ENCODE results near the gene TNIP1. TPM values are rescaled to one million over a fixed set of nuclear protein-coding genes. Genes with fewer than 3 reads are reported as not detected.

TNIP1 gene
- total RNA-seq, 1 donor from 2014 or later = 221 TPM

DNA sequence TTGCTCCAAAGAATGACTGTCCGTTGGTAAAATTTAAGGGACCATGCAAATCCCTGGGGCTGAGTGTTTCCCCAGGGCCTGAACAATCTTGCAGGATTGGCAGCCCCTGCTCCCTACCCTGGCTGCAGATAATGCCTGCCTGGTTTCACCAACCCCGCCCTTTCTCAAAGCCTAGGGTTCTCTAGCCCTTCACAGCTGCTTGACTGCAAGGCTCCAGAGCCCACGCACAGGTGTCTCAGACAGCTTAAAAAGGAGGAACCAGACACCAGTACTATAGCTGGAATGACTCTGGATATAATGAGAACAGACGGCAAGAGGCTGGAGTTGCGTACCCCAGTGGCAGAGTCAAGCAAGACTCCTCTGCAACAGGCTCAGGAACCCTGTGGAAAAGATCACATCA, 25.2 kb upstream of the TNIP1 start:
- no peak for DNase-seq (ENCODE audit: extremely low read depth, low read depth, low spot score)

- DNase-seq (ENCODE audit: extremely low read depth, low read depth, low spot score) = no peak
These were observed 24.7 kb upstream of the TNIP1 start for GRCh38 chr5:151105561-151105960.

DNA sequence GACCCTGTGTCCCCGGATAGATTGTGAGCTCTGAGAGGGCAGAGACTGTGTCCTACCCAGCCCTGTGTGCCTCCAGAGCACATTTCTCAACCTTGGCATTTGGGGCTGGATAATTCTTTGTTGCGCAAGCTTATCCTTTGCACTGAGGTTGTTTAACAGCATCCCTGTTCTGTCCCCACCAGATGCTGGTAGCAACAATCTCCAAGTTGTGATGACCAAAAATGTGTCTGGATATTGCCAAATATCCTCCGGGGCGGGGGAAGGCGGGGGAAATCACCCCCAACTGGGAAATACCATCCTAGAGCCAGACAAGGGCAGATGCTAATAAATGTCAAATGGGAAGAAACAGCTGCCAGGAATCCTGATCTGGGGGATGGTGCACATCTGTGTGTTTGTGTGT, 24.0 kb upstream of the TNIP1 start:
- DNase-seq (ENCODE audit: extremely low read depth, low read depth, low spot score) = no peak

GRCh38 chr5:151101746-151102145, 20.9 kb upstream of the TNIP1 start:
- DNase-seq (ENCODE audit: extremely low read depth, low read depth, low spot score) = no peak

- no peak for DNase-seq (ENCODE audit: extremely low read depth, low read depth, low spot score)
These were observed 20.3 kb upstream of the TNIP1 start for GRCh38 chr5:151101151-151101550.

GRCh38 chr5:151100681-151101080, 19.8 kb upstream of the TNIP1 start:
- no peak for DNase-seq (ENCODE audit: extremely low read depth, low read depth, low spot score)

DNA sequence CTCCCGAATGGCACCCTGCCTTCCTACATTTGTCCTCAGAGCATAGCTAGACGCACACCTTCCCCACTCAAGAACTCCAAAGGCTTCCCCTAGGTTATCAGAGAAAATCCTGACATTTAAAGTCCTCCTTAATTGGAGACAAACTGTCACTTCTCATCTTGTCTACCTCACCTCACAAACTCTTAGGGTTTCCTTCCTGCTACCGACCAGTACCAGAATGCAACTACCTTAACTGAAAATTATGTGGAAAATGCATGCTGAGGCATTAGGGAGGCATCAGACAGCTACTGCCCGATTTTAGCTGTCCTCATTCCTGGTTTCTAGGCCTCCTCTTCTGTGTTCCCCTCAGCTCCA, 17.9 kb upstream of the TNIP1 start:
- DNase-seq (ENCODE audit: extremely low read depth, low read depth, low spot score) = no peak

DNA sequence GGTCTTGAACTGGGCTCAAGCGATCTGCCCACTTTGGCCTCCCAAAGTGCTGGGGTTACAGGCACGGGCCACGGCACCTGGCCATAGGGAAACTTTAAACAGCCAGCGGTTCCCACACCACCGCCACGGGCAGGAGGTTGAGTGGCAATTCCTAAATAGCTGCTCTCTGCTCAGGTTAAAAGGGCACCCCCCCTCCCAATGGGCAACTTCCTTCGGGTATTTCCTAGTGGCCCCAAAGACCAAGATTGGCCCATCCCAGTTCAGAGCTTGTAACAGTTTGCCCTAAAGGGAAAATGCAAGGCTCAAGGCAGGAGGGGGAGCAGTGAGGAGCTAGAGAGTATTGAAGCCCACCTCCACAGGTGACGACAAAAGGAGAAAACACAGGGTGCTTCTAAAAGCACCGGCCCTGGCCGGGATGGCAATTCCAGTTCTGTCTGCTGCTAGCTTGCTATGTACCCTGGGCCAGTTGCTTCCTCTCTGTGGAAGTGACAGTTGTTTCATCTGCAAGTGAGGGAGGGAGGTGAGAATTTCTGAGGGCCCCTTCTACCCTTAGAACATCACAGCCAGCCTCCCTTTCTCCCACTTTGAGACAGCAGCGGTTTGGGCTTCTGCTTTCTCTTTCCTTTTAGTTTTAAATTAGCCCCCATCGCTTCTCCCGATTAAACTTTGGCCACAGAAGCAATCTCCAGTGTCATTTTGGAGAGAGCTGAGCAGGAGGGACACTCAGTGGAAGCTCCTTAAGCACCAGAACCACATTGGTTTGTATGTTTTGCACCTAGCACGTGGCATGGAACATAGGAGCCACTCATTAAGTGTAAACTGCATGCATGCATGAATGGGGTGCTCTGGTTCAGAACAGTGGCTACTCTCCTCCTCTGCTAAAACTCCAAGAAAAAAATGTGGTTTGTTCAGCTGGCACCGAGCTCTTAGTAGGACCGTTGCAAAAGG, 17.3 kb upstream of the TNIP1 start:
- no peak for DNase-seq (ENCODE audit: extremely low read depth, low read depth, low spot score)

DNA sequence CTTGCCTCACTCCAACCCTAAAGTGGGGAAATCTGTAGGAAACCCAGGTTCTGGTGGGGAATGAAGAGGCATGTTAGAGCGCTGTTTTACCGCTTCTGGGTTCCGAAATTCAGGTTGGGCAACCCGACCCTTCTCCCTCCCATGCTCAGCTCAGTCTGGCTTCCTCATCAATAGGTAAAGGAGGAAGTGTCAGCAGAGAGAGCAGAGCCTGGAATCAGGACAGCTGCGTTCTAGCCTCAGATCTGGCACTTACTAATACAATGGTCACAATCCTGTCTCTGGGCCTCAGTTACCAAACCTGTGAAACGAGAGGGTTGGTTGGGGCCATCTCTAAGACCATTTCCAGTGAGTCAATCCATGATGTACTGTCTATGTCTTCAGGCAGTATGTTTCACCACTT, 16.2 kb upstream of the TNIP1 start:
- DNase-seq (ENCODE audit: extremely low read depth, low read depth, low spot score) = no peak

DNA sequence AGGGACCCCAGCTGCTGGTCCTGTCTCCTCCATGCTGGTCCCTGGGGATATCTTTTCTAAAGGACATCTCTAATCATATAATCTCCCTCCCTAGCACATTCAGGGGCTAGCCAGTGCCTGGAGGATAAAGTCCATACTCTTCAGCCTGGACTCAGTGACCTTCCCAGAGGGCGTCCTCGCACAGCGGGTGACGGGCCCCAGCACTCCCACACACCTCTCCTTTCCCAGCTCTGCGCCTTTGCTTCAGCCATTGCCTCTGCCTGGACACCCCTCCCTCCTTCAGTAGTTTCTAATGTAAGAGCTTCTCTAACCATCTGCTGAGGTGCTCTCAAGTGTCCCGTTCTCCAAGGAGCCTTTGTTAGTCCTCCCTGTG, 15.2 kb upstream of the TNIP1 start:
- no peak for DNase-seq (ENCODE audit: extremely low read depth, low read depth, low spot score)

- no peak for DNase-seq (ENCODE audit: extremely low read depth, low read depth, low spot score)
These were observed 14.6 kb upstream of the TNIP1 start for GRCh38 chr5:151095341-151096000.

- DNase-seq (ENCODE audit: extremely low read depth, low read depth, low spot score) = no peak
These were observed 14.0 kb upstream of the TNIP1 start for GRCh38 chr5:151094852-151095245.

DNA sequence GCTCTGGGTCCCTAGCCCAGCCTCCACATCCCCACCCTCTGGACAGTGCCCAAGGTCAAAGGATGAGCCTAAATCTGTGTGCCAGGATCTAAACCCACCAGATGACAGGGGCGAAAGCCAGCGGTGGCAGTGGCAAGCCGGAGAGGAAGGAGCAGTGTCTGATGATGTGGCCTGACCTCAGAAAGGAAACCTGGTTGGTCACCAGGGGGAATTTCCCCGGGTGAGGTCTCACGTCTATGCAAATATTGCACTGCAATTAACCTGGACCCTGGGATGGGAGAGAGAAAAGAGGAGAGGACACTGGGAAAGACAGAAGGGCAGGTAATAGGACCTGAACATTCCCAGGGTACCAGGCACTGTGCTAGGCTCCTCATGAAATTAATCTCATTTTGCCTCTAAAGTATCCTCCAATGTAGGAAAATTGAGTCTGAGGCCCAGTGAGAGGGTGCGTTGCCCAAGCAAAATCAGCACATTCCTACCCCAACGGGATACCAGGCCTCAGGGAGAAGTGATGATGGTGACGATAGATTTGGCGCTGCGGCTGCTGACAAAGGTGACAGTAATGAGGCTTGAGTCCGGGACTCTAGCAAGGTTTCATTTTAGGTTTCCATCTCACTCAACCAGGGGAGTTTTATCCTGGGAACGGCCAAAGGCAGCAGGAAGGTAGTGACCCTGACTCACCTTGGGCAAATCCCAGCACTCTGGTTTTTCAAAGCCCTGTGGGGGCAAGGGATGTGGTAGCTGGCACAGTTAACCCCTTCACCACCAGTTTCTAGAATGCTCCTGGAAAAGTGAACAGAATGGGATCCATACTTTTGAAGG, 13.4 kb upstream of the TNIP1 start:
- DNase-seq (ENCODE audit: extremely low read depth, low read depth, low spot score) = no peak

- no peak for DNase-seq (ENCODE audit: extremely low read depth, low read depth, low spot score)
These were observed 12.6 kb upstream of the TNIP1 start for GRCh38 chr5:151093476-151093889.

GRCh38 chr5:151092762-151093161, 11.9 kb upstream of the TNIP1 start:
- no peak for DNase-seq (ENCODE audit: extremely low read depth, low read depth, low spot score)

DNA sequence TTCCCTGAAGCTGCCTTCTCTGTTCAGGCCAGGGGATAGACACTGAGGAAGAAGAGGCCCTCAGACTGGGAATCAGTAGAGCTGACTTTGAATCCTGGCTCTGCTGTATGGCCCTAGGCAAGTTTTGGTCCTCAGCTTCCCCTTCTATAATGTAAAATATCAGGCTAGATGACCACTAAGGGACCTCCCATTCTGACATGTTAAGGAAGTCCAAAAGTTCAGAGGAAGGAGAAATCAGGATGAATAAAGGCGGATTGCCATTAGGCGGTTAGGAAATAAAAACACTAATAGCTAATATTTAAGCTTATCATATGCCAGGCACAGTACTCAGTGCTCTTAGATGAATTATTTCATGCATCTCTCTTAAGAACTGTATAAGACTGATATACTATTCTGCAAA, 8.9 kb upstream of the TNIP1 start:
- no peak for DNase-seq (ENCODE audit: extremely low read depth, low read depth, low spot score)

- DNase-seq (ENCODE audit: extremely low read depth, low read depth, low spot score) = no peak
These were observed 8.2 kb upstream of the TNIP1 start for GRCh38 chr5:151088986-151089385.

GRCh38 chr5:151087486-151087885, 6.7 kb upstream of the TNIP1 start:
- no peak for DNase-seq (ENCODE audit: extremely low read depth, low read depth, low spot score)

DNA sequence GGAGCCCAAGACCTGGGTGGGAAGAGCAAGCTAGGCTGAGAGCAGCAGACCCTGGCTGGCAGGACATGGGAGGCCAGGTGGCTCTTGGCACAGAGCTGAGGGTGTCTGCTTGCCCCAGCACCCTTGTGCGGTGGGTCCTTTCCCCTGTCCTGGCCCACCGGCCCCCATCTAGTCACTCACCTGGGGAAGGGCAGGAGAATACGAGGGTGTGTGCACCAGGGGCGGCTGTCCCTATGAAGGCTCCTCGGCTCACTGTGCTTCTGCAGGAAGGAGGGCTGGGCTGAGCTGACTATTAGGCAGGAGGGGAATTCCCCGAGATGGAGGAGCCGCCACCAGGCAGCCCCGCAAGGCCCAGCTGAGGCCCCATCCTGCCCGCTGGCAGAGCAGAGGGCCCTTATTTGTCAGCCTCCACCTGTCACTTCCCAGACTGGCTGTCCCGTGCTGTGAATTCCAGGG, 6.1 kb upstream of the TNIP1 start:
- DNase-seq (ENCODE audit: extremely low read depth, low read depth, low spot score) = no peak

- no peak for DNase-seq (ENCODE audit: extremely low read depth, low read depth, low spot score)
These were observed 5.5 kb upstream of the TNIP1 start for GRCh38 chr5:151086192-151086869.

DNA sequence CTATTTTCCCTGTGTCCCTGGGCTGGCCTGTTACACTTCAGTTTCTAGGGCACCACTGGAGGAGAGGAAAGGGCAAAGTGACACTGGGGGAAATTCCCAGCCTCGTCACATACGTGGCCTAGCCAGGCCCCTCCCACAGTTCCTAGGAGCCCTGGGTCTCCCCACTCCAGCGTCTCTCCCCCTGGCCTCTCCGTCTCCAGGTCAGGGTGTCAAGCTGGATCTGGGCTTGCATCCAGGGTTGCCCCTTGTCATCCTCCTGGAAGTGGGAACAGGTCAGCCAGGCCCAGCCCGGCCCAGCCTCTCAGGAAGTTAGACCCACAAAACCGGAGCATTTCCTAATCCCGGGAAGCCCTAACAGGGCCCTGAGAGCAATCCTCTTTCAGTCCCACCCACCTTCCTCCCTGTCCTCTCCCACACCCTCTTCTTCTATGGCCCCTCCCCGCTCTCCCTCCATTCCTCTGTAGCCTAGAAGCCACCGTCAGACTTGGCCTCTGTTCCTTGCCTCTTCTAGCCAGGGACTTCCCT, 4.7 kb upstream of the TNIP1 start:
- DNase-seq (ENCODE audit: extremely low read depth, low read depth, low spot score) = no peak
